Measurements from ENCODE around the gene DLX6.

GRCh38 chr7:97011104-97011503, 5.8 kb downstream of the DLX6 start:
- TF ChIP-seq POLR2A (IDR thresholded peaks at IDR 0.05) (no peak), CTCF (IDR thresholded peaks at IDR 0.05) (no peak)
